ENCODE data around the gene COL13A1. TPM values are rescaled to one million over a fixed set of nuclear protein-coding genes. Genes with fewer than 3 reads are reported as not detected.

Gene COL13A1
- polyA plus RNA-seq, 12 donors = 5.8 to 19.9 (median 10.5) TPM; not detected in 1

- DNase-seq = no peak
These were observed 44.0 kb downstream of the COL13A1 start for GRCh38 chr10:69845574-69846292.

GRCh38 chr10:69846293-69846921 is 44.7 kb downstream of the COL13A1 start:
- DNase-seq = no peak

GRCh38 chr10:69847458-69847857 is 45.8 kb downstream of the COL13A1 start:
- no peak for DNase-seq

GRCh38 chr10:69847883-69848282 is 46.2 kb downstream of the COL13A1 start:
- DNase-seq = no peak

GRCh38 chr10:69848454-69848853 is 46.7 kb downstream of the COL13A1 start:
- no peak for DNase-seq

GRCh38 chr10:69849825-69850224 is 48.1 kb downstream of the COL13A1 start:
- no peak for DNase-seq

GRCh38 chr10:69850440-69850839 is 48.7 kb downstream of the COL13A1 start:
- no peak for DNase-seq

- no peak for DNase-seq
These were observed 49.6 kb downstream of the COL13A1 start for GRCh38 chr10:69851306-69851705.

GRCh38 chr10:69853064-69853463 is 51.4 kb downstream of the COL13A1 start:
- no peak for DNase-seq

GRCh38 chr10:69854511-69855345 is 53.0 kb downstream of the COL13A1 start:
- no peak for DNase-seq

GRCh38 chr10:69855346-69856111 is 53.8 kb downstream of the COL13A1 start:
- no peak for DNase-seq

- no peak for DNase-seq
These were observed 55.0 kb downstream of the COL13A1 start for GRCh38 chr10:69856601-69857166.

- no peak for DNase-seq
These were observed 56.5 kb downstream of the COL13A1 start for GRCh38 chr10:69858201-69858600.

- no peak for DNase-seq
These were observed 58.6 kb downstream of the COL13A1 start for GRCh38 chr10:69860271-69860670.

- peak; percentile 61 for DNase-seq
These were observed 59.8 kb downstream of the COL13A1 start for GRCh38 chr10:69861251-69862240.

GRCh38 chr10:69862882-69863530 is 61.3 kb downstream of the COL13A1 start:
- no peak for DNase-seq

GRCh38 chr10:69863580-69863979 is 61.9 kb downstream of the COL13A1 start:
- DNase-seq = no peak

- no peak for DNase-seq
These were observed 62.6 kb downstream of the COL13A1 start for GRCh38 chr10:69864321-69864720.

- no peak for DNase-seq
These were observed 63.7 kb downstream of the COL13A1 start for GRCh38 chr10:69865450-69865849.

GRCh38 chr10:69866246-69866687 is 64.6 kb downstream of the COL13A1 start:
- DNase-seq = no peak

Data from muscle of arm (tissue), 12 donors.